ENCODE measurements around the gene TTC24.
A peak's percentile ranks its signal among the peaks of the same experiment; 100 is the strongest.

Gene TTC24

DNA sequence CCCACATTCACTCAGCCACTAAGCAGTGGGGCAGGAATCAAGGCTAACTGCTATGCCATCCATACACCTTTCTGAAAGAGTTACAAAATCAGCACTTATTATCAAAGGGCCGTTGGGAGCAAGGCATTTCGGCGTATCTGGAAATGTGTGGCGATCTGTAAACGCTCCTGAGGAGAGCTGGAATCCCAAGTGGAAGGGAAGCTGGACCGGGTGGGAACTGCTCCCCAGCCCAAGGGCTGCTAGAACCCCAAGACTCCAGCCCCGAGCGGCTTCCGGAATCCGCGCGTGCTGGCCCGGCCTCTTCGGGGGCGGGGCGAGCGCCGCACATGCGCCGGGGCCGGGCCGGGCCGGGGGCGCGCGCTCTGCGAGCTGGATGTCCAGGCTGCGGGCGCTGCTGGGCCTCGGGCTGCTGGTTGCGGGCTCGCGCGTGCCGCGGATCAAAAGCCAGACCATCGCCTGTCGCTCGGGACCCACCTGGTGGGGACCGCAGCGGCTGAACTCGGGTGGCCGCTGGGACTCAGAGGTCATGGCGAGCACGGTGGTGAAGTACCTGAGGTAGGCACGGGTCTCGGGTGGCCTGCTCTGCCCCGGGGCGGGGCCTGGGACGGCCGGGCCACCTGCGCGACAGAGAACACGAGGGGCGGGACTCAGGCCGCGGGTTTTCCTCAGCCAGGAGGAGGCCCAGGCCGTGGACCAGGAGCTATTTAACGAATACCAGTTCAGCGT is 12.1 kb downstream of the TTC24 start, which contains the start of gene NAXE:
Gene NAXE, plus strand, starts transcription at position 345 of the 726 bp plus-strand sequence. Its CDS starts 29 bp downstream, at position 374.
- peak; percentile 57 for DNase-seq (ENCODE audit: low read depth)
- TF ChIP-seq, protein P1, sequence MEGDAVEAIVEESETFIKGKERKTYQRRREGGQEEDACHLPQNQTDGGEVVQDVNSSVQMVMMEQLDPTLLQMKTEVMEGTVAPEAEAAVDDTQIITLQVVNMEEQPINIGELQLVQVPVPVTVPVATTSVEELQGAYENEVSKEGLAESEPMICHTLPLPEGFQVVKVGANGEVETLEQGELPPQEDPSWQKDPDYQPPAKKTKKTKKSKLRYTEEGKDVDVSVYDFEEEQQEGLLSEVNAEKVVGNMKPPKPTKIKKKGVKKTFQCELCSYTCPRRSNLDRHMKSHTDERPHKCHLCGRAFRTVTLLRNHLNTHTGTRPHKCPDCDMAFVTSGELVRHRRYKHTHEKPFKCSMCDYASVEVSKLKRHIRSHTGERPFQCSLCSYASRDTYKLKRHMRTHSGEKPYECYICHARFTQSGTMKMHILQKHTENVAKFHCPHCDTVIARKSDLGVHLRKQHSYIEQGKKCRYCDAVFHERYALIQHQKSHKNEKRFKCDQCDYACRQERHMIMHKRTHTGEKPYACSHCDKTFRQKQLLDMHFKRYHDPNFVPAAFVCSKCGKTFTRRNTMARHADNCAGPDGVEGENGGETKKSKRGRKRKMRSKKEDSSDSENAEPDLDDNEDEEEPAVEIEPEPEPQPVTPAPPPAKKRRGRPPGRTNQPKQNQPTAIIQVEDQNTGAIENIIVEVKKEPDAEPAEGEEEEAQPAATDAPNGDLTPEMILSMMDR (conservative IDR thresholded peaks at IDR 0.05; ENCODE audit: low read depth, low read length): no peak
- peak within 1 kb of the TSS; percentile 89 for H3K4me3 ChIP-seq (ENCODE audit: low read depth, low read length)

DNA sequence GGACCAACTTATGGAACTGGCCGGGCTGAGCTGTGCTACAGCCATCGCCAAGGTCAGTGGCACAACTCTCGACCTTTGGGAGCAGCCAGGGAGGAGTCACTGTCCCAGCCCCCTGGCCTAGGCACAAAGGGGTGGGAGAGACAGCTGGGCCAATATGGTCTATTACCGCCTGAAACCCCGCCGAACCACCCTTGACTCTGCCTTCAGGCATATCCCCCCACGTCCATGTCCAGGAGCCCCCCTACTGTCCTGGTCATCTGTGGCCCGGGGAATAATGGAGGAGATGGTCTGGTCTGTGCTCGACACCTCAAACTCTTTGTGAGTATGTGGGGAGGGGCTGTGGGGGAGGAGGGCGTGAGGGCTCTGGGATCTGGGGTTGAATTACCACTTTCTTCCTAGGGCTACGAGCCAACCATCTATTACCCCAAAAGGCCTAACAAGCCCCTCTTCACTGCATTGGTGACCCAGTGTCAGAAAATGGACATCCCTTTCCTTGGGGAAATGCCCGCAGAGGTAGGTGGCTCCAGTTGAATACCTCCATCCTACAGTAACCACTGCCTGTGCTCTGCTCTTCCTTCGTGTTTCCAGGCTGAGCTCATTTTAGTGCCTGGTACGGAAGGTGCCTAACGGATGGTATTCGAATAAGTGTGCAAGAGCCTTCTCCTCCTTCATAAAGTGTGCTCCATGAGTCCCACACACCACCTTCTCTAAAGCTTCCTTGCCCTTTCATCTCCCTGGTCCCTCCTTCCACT is 12.8 kb downstream of the TTC24 start:
- peak overlapping the region; percentile 89 for H3K4me3 ChIP-seq (ENCODE audit: low read depth, low read length)
- DNase-seq (ENCODE audit: low read depth): no peak
- TF ChIP-seq, protein P1 (conservative IDR thresholded peaks at IDR 0.05; ENCODE audit: low read depth, low read length): no peak

DNA sequence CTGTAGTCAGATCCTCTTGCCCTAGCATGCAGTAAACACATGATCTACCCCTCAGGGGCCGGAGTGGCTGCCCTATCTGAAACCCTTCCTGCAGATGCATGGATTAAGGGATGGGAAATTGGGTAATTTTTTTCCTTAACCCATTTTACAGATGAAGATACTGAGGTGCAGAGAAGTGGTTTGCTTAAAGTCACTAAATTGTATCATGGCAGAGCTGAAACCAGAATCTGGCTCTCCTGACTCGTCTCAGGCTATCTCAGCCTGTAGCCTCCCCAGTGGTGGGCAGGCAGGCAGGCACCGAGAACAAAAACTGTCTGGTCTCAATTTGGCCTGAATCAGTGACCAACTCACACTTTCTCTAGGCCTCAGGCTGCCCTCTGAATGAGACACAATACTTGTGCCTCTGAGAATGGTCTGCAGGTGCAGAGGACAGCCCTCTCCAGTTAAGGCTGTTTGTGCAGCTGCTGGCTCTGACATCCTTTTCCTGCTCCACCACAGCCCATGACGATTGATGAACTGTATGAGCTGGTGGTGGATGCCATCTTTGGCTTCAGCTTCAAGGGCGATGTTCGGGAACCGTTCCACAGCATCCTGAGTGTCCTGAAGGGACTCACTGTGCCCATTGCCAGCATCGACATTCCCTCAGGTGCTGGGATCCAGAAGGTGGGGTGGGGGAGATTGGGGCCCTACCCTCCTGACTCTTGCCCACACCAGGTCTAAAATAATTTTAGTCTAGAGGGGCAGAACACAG is 13.6 kb downstream of the TTC24 start:
- no peak overlapping the region for H3K4me3 ChIP-seq (ENCODE audit: low read depth, low read length)
- DNase-seq (ENCODE audit: low read depth): no peak

DNA sequence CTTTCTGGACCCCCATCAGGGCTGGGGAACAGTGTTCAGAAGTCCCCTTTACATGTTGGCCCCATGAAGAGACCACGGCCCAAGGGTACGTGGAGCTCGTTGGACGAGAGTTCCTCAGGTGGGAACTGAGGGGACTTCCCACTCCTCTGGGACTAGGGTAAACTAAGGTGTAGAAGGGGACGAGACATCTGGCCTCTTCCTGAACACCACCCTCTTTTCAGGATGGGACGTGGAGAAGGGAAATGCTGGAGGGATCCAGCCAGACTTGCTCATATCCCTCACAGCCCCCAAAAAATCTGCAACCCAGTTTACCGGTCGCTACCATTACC is 14.1 kb downstream of the TTC24 start:
- no peak overlapping the region for H3K4me3 ChIP-seq (ENCODE audit: low read depth, low read length)
- TF ChIP-seq, protein P1 (conservative IDR thresholded peaks at IDR 0.05; ENCODE audit: low read depth, low read length): no peak

More for the DNA sequence above, 13.6 kb downstream of the TTC24 start:
- TF ChIP-seq, protein P1 (conservative IDR thresholded peaks at IDR 0.05; ENCODE audit: low read depth, low read length): no peak

DNA sequence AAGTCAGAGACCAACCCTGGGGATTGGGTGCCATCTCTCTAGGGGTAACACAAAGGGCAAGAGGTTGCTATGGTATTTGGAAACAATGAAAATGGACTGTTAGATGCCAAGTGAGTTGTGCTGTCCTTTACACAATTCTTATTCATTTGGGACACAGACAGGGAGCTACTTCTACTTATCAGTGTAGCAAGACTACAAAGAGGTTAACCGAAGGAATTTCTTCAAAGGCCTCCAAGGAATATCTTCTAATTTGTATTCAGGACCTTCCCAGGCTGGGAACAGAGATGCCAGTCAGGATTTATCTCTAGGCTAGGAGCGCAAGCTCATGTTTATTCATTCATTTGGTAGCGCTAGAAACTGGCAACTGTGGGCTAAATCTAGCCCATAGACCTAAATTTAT is 14.7 kb downstream of the TTC24 start:
- H3K4me3 ChIP-seq (ENCODE audit: low read depth, low read length): no peak overlapping the region
- TF ChIP-seq, protein P1 (conservative IDR thresholded peaks at IDR 0.05; ENCODE audit: low read depth, low read length): no peak
- DNase-seq (ENCODE audit: low read depth): no peak

More for the DNA sequence above, 14.1 kb downstream of the TTC24 start:
- no peak for DNase-seq (ENCODE audit: low read depth)

DNA sequence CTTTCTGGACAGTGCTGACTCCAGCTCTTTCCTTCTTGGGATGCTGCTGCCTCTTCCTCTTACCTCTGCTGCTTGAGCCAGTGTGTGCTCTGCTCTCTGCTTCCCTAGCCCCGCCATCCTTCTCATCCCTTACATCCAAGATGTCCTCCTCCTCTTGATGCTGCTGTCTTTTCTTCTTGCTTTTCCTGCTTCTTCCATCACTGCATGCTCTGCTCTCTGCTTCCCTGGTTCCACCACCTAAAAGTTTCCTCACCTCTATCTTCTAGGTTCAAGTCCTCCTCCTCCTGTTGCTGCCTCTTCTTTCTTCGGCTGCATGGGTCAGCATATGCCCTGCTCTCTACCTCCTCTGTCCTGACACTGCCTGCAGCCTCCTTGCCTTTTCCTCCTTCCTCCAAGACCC is 15.5 kb downstream of the TTC24 start:
- H3K4me3 ChIP-seq (ENCODE audit: low read depth, low read length): no peak overlapping the region
- DNase-seq (ENCODE audit: low read depth): no peak
- TF ChIP-seq, protein P1 (conservative IDR thresholded peaks at IDR 0.05; ENCODE audit: low read depth, low read length): no peak

All from choroid plexus epithelial cell (primary cell).